ENCODE measurements around the gene AFTPH. TPM values are rescaled to one million over a fixed set of nuclear protein-coding genes. Genes with fewer than 3 reads are reported as not detected.

AFTPH gene
- total RNA-seq, 1 donor = 38.7 TPM

DNA sequence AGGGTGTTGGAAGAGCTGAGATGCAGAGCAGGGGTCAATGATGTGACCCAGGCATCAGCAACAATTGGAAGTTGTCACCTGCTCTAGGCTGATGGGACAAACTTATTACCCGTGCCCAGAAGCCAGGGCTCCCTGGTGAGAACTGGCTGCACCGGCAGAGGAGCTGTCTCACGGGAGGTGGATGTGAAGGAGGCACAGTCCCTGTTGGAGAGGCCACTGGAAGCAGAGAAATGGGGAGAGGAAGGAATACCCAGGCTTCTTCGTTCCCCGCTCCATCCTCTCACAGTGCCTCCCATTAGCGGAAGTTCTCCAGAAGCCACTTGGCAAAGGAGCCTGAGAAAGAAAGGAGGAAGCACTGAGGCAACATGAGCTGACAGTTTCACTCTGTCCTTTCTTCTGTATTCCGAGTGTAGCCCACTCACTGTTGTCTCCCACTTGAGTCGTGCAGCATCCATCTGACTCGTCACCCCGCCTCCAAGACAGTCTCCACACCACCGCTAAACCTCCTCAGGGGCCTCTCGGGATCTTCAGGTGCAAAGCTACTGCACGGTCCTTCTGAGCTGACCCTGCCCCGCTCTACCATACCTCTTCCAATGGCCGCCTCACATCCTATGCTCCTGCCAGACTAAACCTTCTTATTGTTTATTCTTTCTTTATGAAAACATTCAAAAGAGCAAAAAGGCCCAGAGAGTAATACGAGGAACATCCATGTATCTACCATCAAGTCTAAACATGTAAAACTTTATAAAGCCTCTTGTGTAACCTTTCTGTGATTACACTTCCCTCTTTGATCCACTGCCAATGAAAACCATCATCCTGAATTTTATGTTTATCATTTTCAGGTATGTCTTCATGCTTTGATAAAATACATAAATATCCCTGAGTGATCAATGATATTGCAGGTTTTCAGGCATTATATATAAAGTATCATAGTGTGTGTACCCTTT, 19.1 kb upstream of the AFTPH start:
- Histone ChIP-seq H2AFZ (ENCODE audit: low read length) (no peak overlapping the region), H3K27me3 (ENCODE audit: insufficient read depth, low read length) (peaks cover 50% of the 10 kb centered on the region), H3K36me3 (ENCODE audit: insufficient read depth, low read length) (no peaks in the 10 kb centered on the region), H3K4me3 (ENCODE audit: insufficient read depth, low read length) (no peak overlapping the region), H3K4me2 (ENCODE audit: insufficient read depth, low read length) (no peak overlapping the region), H3K79me2 (ENCODE audit: insufficient read depth, low read length) (no peaks in the 10 kb centered on the region), H3K9me3 (ENCODE audit: low read depth, low read length) (no peaks in the 10 kb centered on the region), H3K27ac (ENCODE audit: low read depth, low read length) (no peak overlapping the region), H4K20me1 (ENCODE audit: insufficient read depth, low read length) (no peaks in the 10 kb centered on the region), H3K4me1 (ENCODE audit: insufficient read depth, low read length) (no peaks in the 10 kb centered on the region)
- no peak for DNase-seq (ENCODE audit: insufficient read length, low spot score, missing footprints)
- TF ChIP-seq, protein P1, sequence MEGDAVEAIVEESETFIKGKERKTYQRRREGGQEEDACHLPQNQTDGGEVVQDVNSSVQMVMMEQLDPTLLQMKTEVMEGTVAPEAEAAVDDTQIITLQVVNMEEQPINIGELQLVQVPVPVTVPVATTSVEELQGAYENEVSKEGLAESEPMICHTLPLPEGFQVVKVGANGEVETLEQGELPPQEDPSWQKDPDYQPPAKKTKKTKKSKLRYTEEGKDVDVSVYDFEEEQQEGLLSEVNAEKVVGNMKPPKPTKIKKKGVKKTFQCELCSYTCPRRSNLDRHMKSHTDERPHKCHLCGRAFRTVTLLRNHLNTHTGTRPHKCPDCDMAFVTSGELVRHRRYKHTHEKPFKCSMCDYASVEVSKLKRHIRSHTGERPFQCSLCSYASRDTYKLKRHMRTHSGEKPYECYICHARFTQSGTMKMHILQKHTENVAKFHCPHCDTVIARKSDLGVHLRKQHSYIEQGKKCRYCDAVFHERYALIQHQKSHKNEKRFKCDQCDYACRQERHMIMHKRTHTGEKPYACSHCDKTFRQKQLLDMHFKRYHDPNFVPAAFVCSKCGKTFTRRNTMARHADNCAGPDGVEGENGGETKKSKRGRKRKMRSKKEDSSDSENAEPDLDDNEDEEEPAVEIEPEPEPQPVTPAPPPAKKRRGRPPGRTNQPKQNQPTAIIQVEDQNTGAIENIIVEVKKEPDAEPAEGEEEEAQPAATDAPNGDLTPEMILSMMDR (IDR thresholded peaks at IDR 0.05; ENCODE audit: extremely low read depth, low read depth, low read length) = no peak

DNA sequence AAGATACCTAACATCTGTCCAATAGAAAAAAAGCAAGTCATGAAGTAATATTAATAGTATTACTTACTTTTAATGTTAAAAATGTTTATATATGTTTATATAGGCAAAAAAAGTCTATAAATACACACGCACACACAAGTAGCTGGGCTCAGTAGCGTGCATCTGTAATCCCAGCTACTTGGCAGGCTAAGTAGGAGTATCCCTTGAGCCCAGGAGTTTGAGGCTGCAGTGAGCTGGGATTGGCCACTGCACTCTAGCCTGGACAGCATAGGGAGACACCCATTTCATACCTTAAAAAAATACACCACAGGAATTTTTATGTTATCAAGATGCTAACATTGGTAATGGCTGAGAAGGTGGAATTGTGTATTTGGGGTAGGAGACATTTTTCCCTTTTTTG, 17.4 kb upstream of the AFTPH start:
- H3K4me1 ChIP-seq (ENCODE audit: insufficient read depth, low read length) = no peaks in the 10 kb centered on the region
- TF ChIP-seq, protein P1 (IDR thresholded peaks at IDR 0.05; ENCODE audit: extremely low read depth, low read depth, low read length) = no peak
- H3K36me3 ChIP-seq (ENCODE audit: insufficient read depth, low read length) = no peaks in the 10 kb centered on the region
- H3K4me3 ChIP-seq (ENCODE audit: insufficient read depth, low read length) = no peak overlapping the region
- no peak overlapping the region for H3K27ac ChIP-seq (ENCODE audit: low read depth, low read length)
- no peak overlapping the region for H3K4me2 ChIP-seq (ENCODE audit: insufficient read depth, low read length)
- no peak for DNase-seq (ENCODE audit: insufficient read length, low spot score, missing footprints)
- peaks cover 37% of the 10 kb centered on the region for H3K27me3 ChIP-seq (ENCODE audit: insufficient read depth, low read length)
- H3K79me2 ChIP-seq (ENCODE audit: insufficient read depth, low read length) = no peaks in the 10 kb centered on the region
- H4K20me1 ChIP-seq (ENCODE audit: insufficient read depth, low read length) = no peaks in the 10 kb centered on the region
- H3K9me3 ChIP-seq (ENCODE audit: low read depth, low read length) = no peaks in the 10 kb centered on the region
- H2AFZ ChIP-seq (ENCODE audit: low read length) = no peak overlapping the region

DNA sequence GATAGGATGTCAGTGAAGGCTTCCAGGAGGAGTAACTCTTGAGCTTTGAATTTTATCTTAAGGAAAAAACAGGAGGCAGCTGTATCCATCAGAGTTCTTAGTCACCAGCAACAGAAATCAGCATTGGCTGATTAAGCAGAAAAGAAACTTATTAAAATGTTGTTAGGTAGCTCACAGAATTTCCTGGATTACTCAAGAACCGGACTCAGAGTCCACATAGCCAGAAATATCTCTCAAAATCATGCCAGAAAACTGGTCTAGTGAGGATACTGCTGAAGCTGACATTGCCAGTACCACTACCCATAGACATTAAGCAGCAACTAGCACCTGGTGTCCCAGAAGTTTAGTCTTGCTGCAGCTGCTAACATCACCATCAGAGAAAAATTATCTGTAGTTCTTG, 10.1 kb upstream of the AFTPH start:
- H3K4me1 ChIP-seq (ENCODE audit: insufficient read depth, low read length) = no peaks in the 10 kb centered on the region
- TF ChIP-seq, protein P1 (IDR thresholded peaks at IDR 0.05; ENCODE audit: extremely low read depth, low read depth, low read length) = no peak
- H3K36me3 ChIP-seq (ENCODE audit: insufficient read depth, low read length) = no peaks in the 10 kb centered on the region
- H3K4me2 ChIP-seq (ENCODE audit: insufficient read depth, low read length) = no peak overlapping the region
- no peak overlapping the region for H2AFZ ChIP-seq (ENCODE audit: low read length)
- DNase-seq (ENCODE audit: insufficient read length, low spot score, missing footprints) = no peak
- H3K4me3 ChIP-seq (ENCODE audit: insufficient read depth, low read length) = no peak overlapping the region
- peaks cover 51% of the 10 kb centered on the region for H3K27me3 ChIP-seq (ENCODE audit: insufficient read depth, low read length)
- no peaks in the 10 kb centered on the region for H3K79me2 ChIP-seq (ENCODE audit: insufficient read depth, low read length)
- H4K20me1 ChIP-seq (ENCODE audit: insufficient read depth, low read length) = no peaks in the 10 kb centered on the region
- no peaks in the 10 kb centered on the region for H3K9me3 ChIP-seq (ENCODE audit: low read depth, low read length)
- H3K27ac ChIP-seq (ENCODE audit: low read depth, low read length) = no peak overlapping the region

DNA sequence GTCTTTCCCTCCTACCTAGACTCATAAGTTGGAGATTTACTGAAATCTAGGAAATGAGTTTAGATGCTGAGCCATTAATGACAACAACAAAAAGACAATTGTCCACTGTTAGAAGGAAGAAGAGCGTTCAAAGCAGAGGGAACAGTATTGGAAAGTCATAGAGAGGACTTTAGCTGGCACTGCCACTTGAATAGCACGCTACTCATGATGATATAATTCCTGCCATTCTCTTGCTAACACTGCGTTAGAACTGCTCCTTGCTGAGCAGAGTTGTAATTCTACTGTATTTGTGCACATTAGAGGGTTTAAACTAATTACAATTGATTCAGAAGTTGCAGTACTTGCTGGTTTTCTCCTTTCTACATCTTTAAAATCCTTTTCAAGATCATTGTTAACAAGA, 9.0 kb upstream of the AFTPH start:
- no peaks in the 10 kb centered on the region for H3K79me2 ChIP-seq (ENCODE audit: insufficient read depth, low read length)
- H3K36me3 ChIP-seq (ENCODE audit: insufficient read depth, low read length) = no peaks in the 10 kb centered on the region
- H3K27ac ChIP-seq (ENCODE audit: low read depth, low read length) = no peak overlapping the region
- H3K4me1 ChIP-seq (ENCODE audit: insufficient read depth, low read length) = no peaks in the 10 kb centered on the region
- H3K4me2 ChIP-seq (ENCODE audit: insufficient read depth, low read length) = no peak overlapping the region
- TF ChIP-seq, protein P1 (IDR thresholded peaks at IDR 0.05; ENCODE audit: extremely low read depth, low read depth, low read length) = no peak
- DNase-seq (ENCODE audit: insufficient read length, low spot score, missing footprints) = no peak
- no peaks in the 10 kb centered on the region for H3K9me3 ChIP-seq (ENCODE audit: low read depth, low read length)
- no peak overlapping the region for H3K4me3 ChIP-seq (ENCODE audit: insufficient read depth, low read length)
- no peak overlapping the region for H2AFZ ChIP-seq (ENCODE audit: low read length)
- H3K27me3 ChIP-seq (ENCODE audit: insufficient read depth, low read length) = peaks cover 52% of the 10 kb centered on the region
- no peaks in the 10 kb centered on the region for H4K20me1 ChIP-seq (ENCODE audit: insufficient read depth, low read length)
